Activated naive CD4-positive, alpha-beta T cell (primary cell): Measurements from ENCODE around the gene NAMPT.
"Not testable (repeated sequence)": the region's sequence is repeated elsewhere in the genome, so short reads cannot be mapped to it uniquely, and the experiment has no call there.

Experiments used
- DNase-seq, 4 experiments: peaks; one replicate each; lab custom pipeline; 2025; lab: John Stamatoyannopoulos, UW

NAMPT gene

GRCh38 chr7:106231856-106232490, 52.8 kb downstream of the NAMPT start:
- no peak for DNase-seq

- no peak for DNase-seq
Observed at GRCh38 chr7:106225856-106226255, 58.9 kb downstream of the NAMPT start.

GRCh38 chr7:106224797-106225196, 60.0 kb downstream of the NAMPT start:
- no peak for DNase-seq

GRCh38 chr7:106223156-106223555, 61.6 kb downstream of the NAMPT start:
- no peak for DNase-seq

GRCh38 chr7:106222545-106222944, 62.2 kb downstream of the NAMPT start:
- no peak for DNase-seq

- DNase-seq: no peak
Observed at GRCh38 chr7:106220307-106220706, 64.5 kb downstream of the NAMPT start.

- DNase-seq: no peak
Observed at GRCh38 chr7:106219170-106219569, 65.6 kb downstream of the NAMPT start.

- no peak for DNase-seq
Observed at GRCh38 chr7:106218546-106218945, 66.2 kb downstream of the NAMPT start.

- no peak for DNase-seq
Observed at GRCh38 chr7:106216923-106217542, 67.8 kb downstream of the NAMPT start.

GRCh38 chr7:106216517-106216922, 68.3 kb downstream of the NAMPT start:
- no peak for DNase-seq

- DNase-seq: no peak
Observed at GRCh38 chr7:106215868-106216516, 68.8 kb downstream of the NAMPT start.

- not testable (repeated sequence) for DNase-seq
Observed at GRCh38 chr7:106208944-106209343, 75.8 kb downstream of the NAMPT start.

- DNase-seq: no peak
Observed at GRCh38 chr7:106206826-106207541, 77.8 kb downstream of the NAMPT start.

- no peak for DNase-seq
Observed at GRCh38 chr7:106205621-106206222, 79.1 kb downstream of the NAMPT start.

- DNase-seq: no peak
Observed at GRCh38 chr7:106203473-106203872, 81.3 kb downstream of the NAMPT start.

- DNase-seq: no peak
Observed at GRCh38 chr7:106201164-106201563, 83.6 kb downstream of the NAMPT start.

- no peak for DNase-seq
Observed at GRCh38 chr7:106199813-106200364, 84.9 kb downstream of the NAMPT start.

- DNase-seq: no peak
Observed at GRCh38 chr7:106199024-106199423, 85.8 kb downstream of the NAMPT start.
